ENCODE measurements around the gene CASP6.

The CASP6 gene

DNA sequence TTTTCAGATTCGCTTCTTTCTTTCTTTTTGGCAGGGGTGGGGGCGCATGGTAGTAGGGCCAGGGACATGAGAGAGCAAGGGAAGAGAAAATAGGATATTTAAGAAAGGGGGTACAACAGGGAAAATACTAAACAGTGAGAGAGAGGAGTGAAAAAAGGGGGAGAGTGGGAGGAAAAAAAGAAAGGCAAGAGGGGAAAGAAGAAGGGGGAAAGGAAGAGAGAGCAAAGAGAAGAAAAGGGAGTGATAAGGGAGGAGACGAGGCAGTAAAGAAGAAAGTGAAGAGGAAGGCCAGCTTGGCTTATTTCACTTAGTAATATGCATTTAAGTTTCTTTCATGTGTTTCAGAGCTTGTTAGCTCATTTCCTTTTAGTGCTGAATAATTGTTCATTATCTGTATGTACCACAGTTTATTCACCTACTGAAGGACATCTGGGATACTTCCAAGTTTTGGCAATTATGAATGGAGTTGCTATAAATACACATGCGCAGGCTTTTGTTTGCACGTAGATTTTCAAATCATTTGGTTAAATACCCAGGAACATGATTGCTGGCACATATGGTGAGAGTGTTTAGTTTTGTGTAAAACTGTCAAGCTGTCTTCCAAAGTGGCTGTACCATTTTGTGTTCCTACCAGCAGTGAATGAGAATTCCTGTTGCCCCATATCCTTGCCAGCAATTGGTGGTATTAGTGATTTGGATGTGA is 37.3 kb downstream of the CASP6 start:
- no peak for DNase-seq

DNA sequence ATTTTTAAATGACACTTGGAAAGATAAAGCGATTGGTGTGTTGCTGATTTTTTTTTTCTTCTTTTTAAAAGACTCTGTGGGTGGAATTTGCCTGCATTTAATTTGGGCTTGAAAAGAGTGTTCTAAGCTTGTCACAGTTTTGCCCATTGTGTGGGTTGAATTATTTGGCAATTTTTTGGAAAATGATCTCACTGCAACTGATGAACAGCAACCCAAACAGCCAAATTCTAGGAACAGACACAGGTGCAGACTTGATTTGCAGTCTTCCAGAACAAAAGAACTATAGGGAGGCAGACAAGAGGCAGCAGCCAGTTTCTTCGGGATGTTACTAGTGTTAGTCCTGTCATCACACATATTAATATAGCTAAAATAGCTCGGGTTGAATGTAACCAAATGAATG is 40.5 kb downstream of the CASP6 start:
- no peak for DNase-seq

DNA sequence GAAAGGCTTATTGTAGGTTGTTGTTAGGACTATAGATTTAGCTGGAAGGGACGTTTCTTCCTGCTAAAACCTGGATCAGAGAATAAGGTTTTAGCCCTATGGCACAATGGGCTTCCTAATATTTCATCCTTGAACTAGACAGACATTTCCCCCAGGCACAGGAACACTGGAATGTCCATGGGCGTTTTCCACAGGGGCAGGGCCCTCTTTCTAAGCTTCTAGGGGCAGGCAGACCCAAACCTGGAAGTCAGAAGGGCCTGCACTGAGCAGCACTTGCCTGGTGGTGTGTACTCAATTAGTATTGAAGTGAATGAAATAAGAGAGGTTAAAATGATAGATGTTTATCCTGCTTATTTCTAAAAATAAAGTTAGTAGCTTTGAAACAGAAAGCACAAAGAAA is 41.1 kb downstream of the CASP6 start:
- DNase-seq: no peak

DNA sequence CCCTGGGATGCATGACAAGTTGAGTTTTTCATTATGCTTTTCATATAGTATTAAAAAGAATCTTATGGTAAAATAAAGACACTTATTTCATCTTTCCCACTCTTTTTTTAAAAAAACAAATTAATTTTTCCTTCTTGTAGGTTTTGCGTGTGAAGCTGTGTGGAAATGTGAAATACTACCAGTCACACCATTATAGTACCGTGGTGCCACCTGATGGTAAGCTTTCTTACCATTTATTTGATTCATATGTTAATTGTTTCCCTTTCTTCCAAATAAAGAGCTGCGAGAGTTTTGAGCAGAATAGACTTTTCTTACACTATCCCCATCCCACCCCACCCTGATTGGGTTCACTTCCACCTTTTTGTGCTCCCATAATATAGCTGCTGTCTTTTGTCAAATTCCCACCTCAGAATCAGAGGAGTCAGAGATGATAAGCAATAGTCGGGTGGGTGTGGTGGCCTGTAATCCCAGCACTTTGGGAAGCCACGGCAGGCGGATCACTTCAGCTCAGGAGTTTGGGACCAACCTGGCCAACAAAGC is 44.3 kb downstream of the CASP6 start:
- no peak for DNase-seq

DNA sequence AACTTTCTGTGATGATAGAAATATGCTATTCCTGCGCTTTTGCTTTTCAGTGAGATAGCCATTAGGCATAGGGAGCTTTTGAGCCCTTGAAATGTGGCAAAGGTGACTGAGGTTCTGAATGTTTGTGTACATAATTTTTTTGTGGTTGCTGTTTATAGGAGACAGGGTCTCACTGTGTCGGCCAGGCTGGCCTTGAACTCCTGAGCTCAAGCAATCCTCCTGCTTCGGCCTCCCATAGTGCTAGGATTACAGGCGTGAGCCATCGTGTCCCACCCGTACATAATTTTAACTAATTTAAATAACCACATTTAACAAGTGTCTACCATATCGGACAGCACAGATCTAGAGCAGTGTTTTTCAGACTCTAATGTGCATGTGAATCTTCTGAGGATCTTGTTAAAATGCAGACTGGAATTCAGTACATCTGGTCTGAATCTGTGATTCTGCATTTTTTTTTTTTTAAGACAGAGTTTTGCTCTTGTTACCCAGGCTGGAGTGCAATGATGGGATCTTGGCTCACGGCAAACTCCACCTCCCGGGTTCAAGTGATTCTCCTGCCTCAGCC is 45.3 kb downstream of the CASP6 start:
- no peak for DNase-seq

DNA sequence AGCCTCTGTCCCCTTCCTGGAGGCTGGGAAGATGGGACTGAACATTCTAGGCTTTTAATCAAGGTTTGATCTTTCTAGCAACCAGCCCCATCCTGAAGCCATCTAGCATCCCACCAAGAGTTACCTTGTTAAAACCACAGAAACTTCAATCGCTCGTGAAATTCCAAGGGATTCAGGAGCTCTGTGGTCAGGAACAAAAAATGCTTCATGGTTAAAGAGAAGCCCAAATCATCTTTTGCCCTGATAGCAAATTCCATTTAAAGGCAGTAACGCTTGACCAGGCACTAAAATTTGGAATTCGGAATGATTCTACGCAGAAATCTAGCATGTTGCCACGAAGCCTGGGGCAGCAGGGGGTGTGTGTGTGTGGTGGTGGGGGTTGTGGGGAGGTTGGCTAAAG is 47.8 kb downstream of the CASP6 start:
- DNase-seq: no peak

DNA sequence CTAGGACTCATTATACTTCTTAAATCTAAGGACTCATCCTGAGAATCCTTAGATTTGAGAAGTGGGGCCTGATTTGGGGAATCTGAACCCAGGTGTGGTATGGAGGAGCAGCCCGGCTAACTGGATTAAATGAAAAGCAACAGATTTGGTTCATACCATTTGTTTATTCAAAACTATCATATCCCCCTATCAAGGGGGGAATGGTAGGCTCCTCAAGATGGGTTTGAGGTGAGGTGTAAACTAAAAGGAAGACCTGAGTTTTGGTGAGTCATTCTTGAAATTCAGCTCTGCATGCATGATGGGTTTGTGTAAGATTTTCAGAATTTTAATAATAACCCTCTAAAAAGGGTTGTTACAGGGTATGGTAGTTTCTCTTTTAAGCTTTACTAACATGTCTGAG is 53.4 kb downstream of the CASP6 start:
- no peak for DNase-seq

DNA sequence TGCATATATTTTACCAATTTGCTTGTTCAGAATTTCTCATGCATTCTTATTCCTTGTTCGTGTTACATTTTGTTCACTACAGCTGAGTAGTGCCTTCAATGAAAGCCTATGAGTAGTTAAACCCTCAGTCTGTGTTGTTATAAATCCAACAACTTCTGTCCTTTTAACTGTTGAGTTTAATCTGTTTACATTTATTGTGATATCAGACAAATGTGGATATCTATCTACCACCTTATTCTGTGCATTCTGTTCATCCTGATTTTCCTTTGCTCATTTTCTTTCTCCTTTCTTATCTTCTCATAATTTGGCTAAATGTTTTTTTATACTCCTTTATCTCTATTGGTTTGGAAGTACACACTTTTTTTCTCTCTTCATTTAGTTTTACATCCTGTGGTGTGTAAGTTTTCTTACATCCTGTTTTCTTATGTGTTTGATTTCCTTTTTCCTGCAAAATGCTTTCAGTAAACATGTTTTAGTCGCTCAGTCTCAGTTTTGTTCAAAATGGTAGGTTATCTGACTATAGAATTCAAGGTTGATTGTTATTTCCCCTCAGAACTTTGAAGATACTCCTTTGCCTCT is 54.2 kb downstream of the CASP6 start:
- no peak for DNase-seq

DNA sequence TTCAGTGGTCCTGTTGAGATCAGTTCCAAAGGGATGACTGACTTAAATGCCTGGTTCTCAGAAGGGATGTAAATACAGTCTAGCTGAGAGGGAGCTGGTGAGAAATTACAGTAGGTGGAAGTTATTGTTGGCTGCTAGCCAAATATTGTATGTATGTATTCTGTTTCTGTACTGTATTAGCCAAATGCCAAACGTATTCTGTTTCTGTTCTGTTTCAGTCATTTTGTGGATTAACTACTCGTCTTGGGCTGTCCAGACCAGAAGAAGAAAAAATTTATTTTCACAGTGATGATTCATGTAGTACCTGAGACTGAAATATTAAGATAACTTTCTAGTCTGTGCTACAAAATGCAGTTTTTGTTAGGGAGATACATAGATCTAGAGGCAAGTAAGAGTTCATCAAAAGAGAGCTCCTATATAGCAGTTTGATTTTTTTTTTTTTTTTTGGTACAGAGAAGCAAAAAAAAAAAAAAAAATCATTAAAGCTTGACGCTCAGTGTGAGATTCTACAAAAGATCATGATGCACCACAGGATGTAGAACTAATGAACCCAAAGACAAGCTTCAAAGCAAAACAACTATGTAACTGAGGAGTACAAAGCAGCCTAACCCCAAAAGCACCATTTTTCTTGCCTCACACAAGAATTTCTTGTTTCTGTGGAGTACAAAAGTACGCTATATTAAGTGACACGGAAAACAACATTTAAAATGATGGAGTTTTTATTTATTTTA is 54.8 kb downstream of the CASP6 start:
- DNase-seq: no peak

DNA sequence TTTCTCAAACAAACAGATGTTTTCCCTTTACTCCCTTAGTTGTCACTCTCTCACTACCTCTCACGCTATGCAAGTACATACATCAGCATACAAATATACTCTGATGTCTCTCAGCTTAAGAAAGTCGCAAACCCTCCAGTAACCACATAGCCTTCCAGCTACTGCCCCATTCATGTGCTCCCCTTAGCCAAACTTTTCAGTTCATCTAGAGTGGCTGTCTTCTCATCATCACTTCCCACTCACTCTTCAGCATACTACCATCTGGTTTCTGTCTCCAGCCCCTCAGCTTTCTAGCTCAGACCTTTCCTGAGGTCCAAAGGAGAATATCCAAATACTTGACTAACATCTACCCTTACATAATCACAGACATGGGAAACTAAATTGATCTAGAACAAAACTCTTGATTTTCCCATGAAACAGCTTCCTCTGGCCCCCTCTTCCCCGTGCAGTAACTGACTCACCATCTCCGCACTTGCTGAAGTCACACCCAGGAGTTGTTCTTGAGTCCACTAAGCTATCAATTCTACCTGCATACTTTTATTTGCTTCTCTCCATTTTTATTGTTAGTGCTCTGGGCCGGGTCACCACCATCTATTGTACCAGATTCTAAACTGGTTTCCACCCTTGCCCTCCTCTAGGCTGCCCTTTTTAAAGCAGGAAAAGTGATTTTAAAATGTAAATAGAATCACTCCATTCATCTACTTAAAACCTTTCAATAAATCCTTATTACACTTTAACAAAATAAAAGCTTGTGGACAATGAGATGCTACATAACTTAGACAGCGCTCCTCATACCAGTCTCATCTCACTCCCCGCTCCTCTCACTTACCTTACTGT is 57.2 kb downstream of the CASP6 start:
- no peak for DNase-seq

DNA sequence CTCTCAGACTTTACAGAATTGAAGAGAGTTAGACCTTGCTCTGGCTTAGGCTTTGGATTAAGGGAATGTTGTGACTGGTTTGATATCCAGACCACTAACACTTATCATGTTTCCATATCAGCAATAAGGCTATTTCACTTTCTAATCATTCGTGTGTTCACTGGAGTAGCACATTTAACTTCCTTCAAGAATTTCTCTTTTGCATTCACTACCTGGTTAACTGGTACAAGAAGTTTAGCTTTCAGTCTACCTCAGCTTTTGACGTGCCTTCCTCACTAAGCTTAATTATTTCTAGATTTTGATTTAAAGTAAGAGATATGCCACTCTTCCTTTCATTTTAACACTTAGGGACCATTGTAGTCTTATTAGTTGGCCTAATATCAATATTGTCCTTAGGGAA is 62.6 kb downstream of the CASP6 start:
- no peak for DNase-seq

Measured in stimulated activated CD4-positive, alpha-beta T cell treated with anti-CD3 and anti-CD28 coated beads, Interleukin-2, amount 100 ng/mL, for 24 hours (primary cell).